HG02973 (cell line): ENCODE measurements around the gene SLC22A7.

Experiments used
- ATAC-seq: cut with Tn5 transposase; IDR thresholded peaks from one replicate; pipeline ENCODE4 v1.9.1; 2021; ENCODE audit warnings: moderate library complexity; ENCODE audit not compliant: unreplicated experiment

Gene SLC22A7

GRCh38 chr6:43265564-43265963 is 32.5 kb upstream of the SLC22A7 start:
- no peak for ATAC-seq

GRCh38 chr6:43267619-43268354 is 30.3 kb upstream of the SLC22A7 start:
- ATAC-seq = no peak

GRCh38 chr6:43268355-43268700 is 29.7 kb upstream of the SLC22A7 start:
- no peak for ATAC-seq

GRCh38 chr6:43268782-43269272 is 29.2 kb upstream of the SLC22A7 start:
- ATAC-seq = no peak

- ATAC-seq = no peak
These were observed 28.6 kb upstream of the SLC22A7 start for GRCh38 chr6:43269273-43270007.

- no peak for ATAC-seq
These were observed 26.8 kb upstream of the SLC22A7 start for GRCh38 chr6:43271103-43271815.

GRCh38 chr6:43271944-43272343 is 26.1 kb upstream of the SLC22A7 start:
- ATAC-seq = no peak

GRCh38 chr6:43273707-43274106 is 24.4 kb upstream of the SLC22A7 start:
- no peak for ATAC-seq

- no peak for ATAC-seq
These were observed 23.7 kb upstream of the SLC22A7 start for GRCh38 chr6:43274127-43274915.

GRCh38 chr6:43274916-43275597 is 23.0 kb upstream of the SLC22A7 start:
- ATAC-seq = no peak

GRCh38 chr6:43275801-43276576 is 22.1 kb upstream of the SLC22A7 start:
- ATAC-seq = no peak

GRCh38 chr6:43276577-43277305 is 21.3 kb upstream of the SLC22A7 start:
- ATAC-seq = no peak

- no peak for ATAC-seq
These were observed 20.8 kb upstream of the SLC22A7 start for GRCh38 chr6:43277306-43277642.

GRCh38 chr6:43277643-43278523 is 20.2 kb upstream of the SLC22A7 start:
- no peak for ATAC-seq

- ATAC-seq = no peak
These were observed 19.5 kb upstream of the SLC22A7 start for GRCh38 chr6:43278524-43279078.

- ATAC-seq = no peak
These were observed 17.8 kb upstream of the SLC22A7 start for GRCh38 chr6:43280234-43280633.

- no peak for ATAC-seq
These were observed 16.0 kb upstream of the SLC22A7 start for GRCh38 chr6:43282060-43282459.
